ENCODE measurements around the gene GJC2.

Gene GJC2

GRCh38 chr1:228194921-228195812 lies 45.4 kb downstream of the GJC2 start:
- ChIA-PET POLR2A (no interaction called here), CTCF (no interaction called here)
- TF ChIP-seq, protein P1, sequence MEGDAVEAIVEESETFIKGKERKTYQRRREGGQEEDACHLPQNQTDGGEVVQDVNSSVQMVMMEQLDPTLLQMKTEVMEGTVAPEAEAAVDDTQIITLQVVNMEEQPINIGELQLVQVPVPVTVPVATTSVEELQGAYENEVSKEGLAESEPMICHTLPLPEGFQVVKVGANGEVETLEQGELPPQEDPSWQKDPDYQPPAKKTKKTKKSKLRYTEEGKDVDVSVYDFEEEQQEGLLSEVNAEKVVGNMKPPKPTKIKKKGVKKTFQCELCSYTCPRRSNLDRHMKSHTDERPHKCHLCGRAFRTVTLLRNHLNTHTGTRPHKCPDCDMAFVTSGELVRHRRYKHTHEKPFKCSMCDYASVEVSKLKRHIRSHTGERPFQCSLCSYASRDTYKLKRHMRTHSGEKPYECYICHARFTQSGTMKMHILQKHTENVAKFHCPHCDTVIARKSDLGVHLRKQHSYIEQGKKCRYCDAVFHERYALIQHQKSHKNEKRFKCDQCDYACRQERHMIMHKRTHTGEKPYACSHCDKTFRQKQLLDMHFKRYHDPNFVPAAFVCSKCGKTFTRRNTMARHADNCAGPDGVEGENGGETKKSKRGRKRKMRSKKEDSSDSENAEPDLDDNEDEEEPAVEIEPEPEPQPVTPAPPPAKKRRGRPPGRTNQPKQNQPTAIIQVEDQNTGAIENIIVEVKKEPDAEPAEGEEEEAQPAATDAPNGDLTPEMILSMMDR (IDR thresholded peaks at IDR 0.05; ENCODE audit: insufficient read depth, low read length, missing control alignments) = no peak
- DNase-seq (ENCODE audit: low read depth, low spot score) = no peak
- H3K4me3 ChIP-seq (ENCODE audit: low read depth, low read length) = no peak overlapping the region

- ChIA-PET POLR2A (no interaction called here), CTCF (interaction anchor here (0.6 kb wide), 1 partner anchor 8 kb away, joined by 3 read pairs; no protein-coding TSS in a partner anchor)
- TF ChIP-seq, protein P1 (IDR thresholded peaks at IDR 0.05; ENCODE audit: insufficient read depth, low read length, missing control alignments) = no peak
- DNase-seq (ENCODE audit: low read depth, low spot score) = no peak
- H3K4me3 ChIP-seq (ENCODE audit: low read depth, low read length) = no peak overlapping the region
Observed at GRCh38 chr1:228197555-228198147, 47.9 kb downstream of the GJC2 start.

- no peak for DNase-seq (ENCODE audit: low read depth, low spot score)
- ChIA-PET POLR2A (no interaction called here), CTCF (interaction anchor here (0.6 to 1.5 kb wide), 2 partner anchors 15 to 33 kb away, joined by 3 to 5 read pairs; partner anchors contain the start of gene IBA57)
- H3K4me3 ChIP-seq (ENCODE audit: low read depth, low read length) = no peak overlapping the region
- TF ChIP-seq, protein P1 (IDR thresholded peaks at IDR 0.05; ENCODE audit: insufficient read depth, low read length, missing control alignments) = no peak
Observed at GRCh38 chr1:228198977-228199590, 49.4 kb downstream of the GJC2 start.

GRCh38 chr1:228204958-228205357 lies 55.2 kb downstream of the GJC2 start:
- TF ChIP-seq, protein P1 (IDR thresholded peaks at IDR 0.05; ENCODE audit: insufficient read depth, low read length, missing control alignments) = no peak
- no peak overlapping the region for H3K4me3 ChIP-seq (ENCODE audit: low read depth, low read length)
- ChIA-PET CTCF (interaction anchor here (1.2 to 2.4 kb wide), 2 partner anchors 9 to 30 kb away, joined by 3 to 8 read pairs; no protein-coding TSS in a partner anchor), POLR2A (no interaction called here)
- DNase-seq (ENCODE audit: low read depth, low spot score) = no peak

DNA sequence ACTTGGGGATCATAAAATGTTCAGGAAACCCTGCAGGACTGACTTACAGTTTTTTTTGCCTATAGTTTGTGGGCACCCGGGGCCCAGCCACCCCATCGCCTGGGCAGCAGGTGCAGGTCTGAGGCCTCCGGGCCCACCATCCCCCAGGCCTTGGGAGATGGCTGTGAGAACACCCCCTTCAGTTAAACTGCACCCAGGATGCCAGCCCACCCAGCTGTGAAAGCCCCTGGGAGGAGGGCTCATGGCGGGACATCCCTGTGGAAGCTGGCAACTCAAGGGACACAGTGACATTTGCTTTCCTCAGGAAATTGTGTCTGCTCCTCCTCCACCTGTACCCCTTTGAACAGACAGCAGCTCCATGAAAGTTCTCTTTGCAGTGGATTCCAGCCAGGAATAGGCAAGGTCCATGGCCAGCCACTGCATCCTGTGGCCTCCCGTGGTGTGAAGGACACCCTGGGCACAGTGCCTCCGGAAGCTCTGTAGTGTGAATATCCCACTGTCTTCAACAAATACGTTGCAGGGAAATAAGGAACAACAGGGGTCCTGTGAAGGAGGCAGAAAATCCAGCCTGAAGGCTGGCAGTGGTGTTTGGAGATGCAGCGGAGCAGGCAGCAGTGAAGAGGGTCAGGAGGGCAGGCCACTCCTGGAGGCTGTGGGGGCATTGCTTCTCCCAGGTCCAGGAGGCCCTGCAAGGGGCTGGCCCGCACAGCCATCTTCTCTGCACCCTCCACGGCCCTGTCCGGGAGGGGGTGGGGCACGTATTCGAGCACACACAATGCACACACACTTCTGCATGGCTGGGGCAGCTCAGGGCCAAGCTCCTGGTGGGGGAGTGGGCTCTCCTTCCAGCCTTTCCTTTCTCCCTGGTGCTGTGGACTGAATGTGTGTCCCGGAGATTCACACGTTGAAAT lies 56.1 kb downstream of the GJC2 start:
- CTCF ChIA-PET = interaction anchor here (0.6 to 2.4 kb wide), 4 partner anchors 8 to 30 kb away, joined by 3 to 8 read pairs (median 4); no protein-coding TSS in a partner anchor
- POLR2A ChIA-PET = no interaction called here
- no peak overlapping the region for H3K4me3 ChIP-seq (ENCODE audit: low read depth, low read length)
- TF ChIP-seq, protein P1 (IDR thresholded peaks at IDR 0.05; ENCODE audit: insufficient read depth, low read length, missing control alignments) = no peak
- no peak for DNase-seq (ENCODE audit: low read depth, low spot score)
